BLaER1 treated with 17β-estradiol and CSF1 and Interleukin-3, amounts not matched to agents 10 nM and 100 nM (cell line): Measurements from ENCODE around the gene HHLA2.

Source experiments
- H3K27ac ChIP-seq, 11 experiments: shearing (Covaris generic); formaldehyde crosslinking; 2 replicates each; pipeline ENCODE4 v1.8.1; 2022
- H3K27me3 ChIP-seq, 11 experiments: shearing (Covaris generic); formaldehyde crosslinking; 2 replicates each; pipeline ENCODE4 v1.8.1; 2022
- H3K36me3 ChIP-seq, 11 experiments: shearing (Covaris generic); formaldehyde crosslinking; 2 replicates each; pipeline ENCODE4 v1.8.1; 2022
- H3K4me1 ChIP-seq, 10 experiments: shearing (Covaris generic); formaldehyde crosslinking; 2 replicates each; pipeline ENCODE4 v1.8.1; 2022
- H3K4me2 ChIP-seq, 11 experiments: shearing (Covaris generic); formaldehyde crosslinking; 2 replicates each; pipeline ENCODE4 v1.8.1; 2022
- H3K4me3 ChIP-seq, 10 experiments: shearing (Covaris generic); formaldehyde crosslinking; 2 replicates each; pipeline ENCODE4 v1.8.1; 2022
- H3K9ac ChIP-seq, 11 experiments: shearing (Covaris generic); formaldehyde crosslinking; 2 replicates each; pipeline ENCODE4 v1.8.1; 2022
- H3K9me3 ChIP-seq, 11 experiments: shearing (Covaris generic); formaldehyde crosslinking; replicated peaks in 1 of 11; 2 replicates each; pipeline ENCODE4 v1.8.1; 2022
- H4K20me1 ChIP-seq, 11 experiments: shearing (Covaris generic); formaldehyde crosslinking; 2 replicates each; pipeline ENCODE4 v1.8.1; 2022
- Cebpa-rat ChIP-seq, 11 experiments: shearing (Covaris generic); IDR thresholded peaks; 2 replicates each; pipeline ENCODE4 v1.8.1; 2022

The HHLA2 gene

DNA sequence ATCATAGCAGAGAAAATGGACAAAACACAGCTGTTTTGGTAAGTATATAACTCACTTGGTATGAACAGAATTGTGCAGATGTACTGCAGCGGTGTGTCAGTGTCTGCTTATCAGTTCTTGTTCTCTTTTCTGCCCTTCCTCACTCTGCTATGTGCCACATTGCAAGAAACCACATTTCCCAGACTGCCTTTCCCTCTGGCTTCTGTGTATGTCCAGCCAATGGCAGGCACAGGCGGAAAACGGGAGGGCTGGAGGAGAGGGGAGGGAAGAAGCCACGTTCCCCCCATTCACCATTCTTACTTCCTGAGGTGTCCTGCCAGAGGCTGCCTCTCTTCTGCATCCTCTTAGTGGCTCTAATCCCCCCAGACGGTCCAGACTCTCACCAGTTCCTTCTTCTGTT is 15.4 kb downstream of the HHLA2 start:
- Histone ChIP-seq H3K9ac (no peak overlapping the region; a peak in 1 of 22 replicates), H3K36me3 (no peaks in the 10 kb centered on the region), H3K9me3 (peaks cover 6 to 13% (median 10%) of the 10 kb centered on the region in 11 experiments; a peak in 18 of 22 replicates), H3K27ac (no peak overlapping the region), H4K20me1 (no peaks in the 10 kb centered on the region), H3K27me3 (no peaks in the 10 kb centered on the region), H3K4me2 (peak overlapping the region in 5 of 11 experiments; percentile 6 to 70 (median 34); a peak in 7 of 22 replicates), H3K4me1 (peaks cover 0 to 10% (median 2%) of the 10 kb centered on the region in 10 experiments; a peak in 4 of 20 replicates), H3K4me3 (no peak overlapping the region)
- no peak for TF ChIP-seq Cebpa-rat (IDR thresholded peaks at IDR 0.05)

DNA sequence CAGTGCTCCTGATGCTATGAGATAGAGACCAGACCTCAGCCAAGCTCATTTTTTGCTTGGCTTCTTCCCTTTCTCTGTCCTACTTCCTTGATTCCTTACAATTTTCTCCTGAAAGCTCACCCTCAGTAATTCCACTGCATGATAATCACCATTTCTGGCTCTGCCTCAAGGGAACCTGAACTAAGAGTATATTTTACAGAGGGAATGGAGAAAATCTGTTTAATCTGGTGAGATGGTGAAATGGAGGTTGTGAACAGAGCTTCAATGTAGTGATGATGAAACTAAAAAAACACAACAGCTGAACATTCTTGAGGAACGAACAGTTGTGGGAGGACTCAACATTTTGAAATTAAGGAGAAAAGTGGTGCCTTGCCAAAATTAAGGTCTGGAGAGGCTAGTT is 16.3 kb downstream of the HHLA2 start:
- H3K9me3 ChIP-seq = peaks cover 6 to 13% (median 10%) of the 10 kb centered on the region in 11 experiments; a peak in 18 of 22 replicates
- no peaks in the 10 kb centered on the region for H3K27me3 ChIP-seq
- no peak overlapping the region for H3K4me3 ChIP-seq
- TF ChIP-seq Cebpa-rat (IDR thresholded peaks at IDR 0.05) = no peak
- H3K9ac ChIP-seq = no peak overlapping the region
- peaks cover 0 to 10% (median 2%) of the 10 kb centered on the region in 10 experiments; a peak in 4 of 20 replicates for H3K4me1 ChIP-seq
- no peak overlapping the region for H3K27ac ChIP-seq
- H4K20me1 ChIP-seq = no peaks in the 10 kb centered on the region
- no peaks in the 10 kb centered on the region for H3K36me3 ChIP-seq
- no peak overlapping the region for H3K4me2 ChIP-seq

GRCh38 chr3:108315767-108316301 is 19.5 kb downstream of the HHLA2 start:
- no peak overlapping the region for H3K9ac ChIP-seq
- no peak overlapping the region for H3K4me3 ChIP-seq
- no peaks in the 10 kb centered on the region for H4K20me1 ChIP-seq
- no peak overlapping the region for H3K4me2 ChIP-seq
- no peaks in the 10 kb centered on the region for H3K27me3 ChIP-seq
- H3K9me3 ChIP-seq = no peaks in the 10 kb centered on the region
- no peaks in the 10 kb centered on the region for H3K36me3 ChIP-seq
- H3K27ac ChIP-seq = no peak overlapping the region
- TF ChIP-seq Cebpa-rat (IDR thresholded peaks at IDR 0.05) = no peak
- H3K4me1 ChIP-seq = peaks cover 0 to 10% (median 2%) of the 10 kb centered on the region in 10 experiments; a peak in 4 of 20 replicates

GRCh38 chr3:108319428-108320082 is 23.2 kb downstream of the HHLA2 start:
- no peaks in the 10 kb centered on the region for H3K27me3 ChIP-seq
- no peaks in the 10 kb centered on the region for H3K4me1 ChIP-seq
- H3K9ac ChIP-seq = no peak overlapping the region
- H3K27ac ChIP-seq = no peak overlapping the region
- H3K36me3 ChIP-seq = no peaks in the 10 kb centered on the region
- TF ChIP-seq Cebpa-rat (IDR thresholded peaks at IDR 0.05) = no peak
- H3K4me3 ChIP-seq = no peak overlapping the region
- H3K9me3 ChIP-seq = no peaks in the 10 kb centered on the region
- H3K4me2 ChIP-seq = no peak overlapping the region
- H4K20me1 ChIP-seq = no peaks in the 10 kb centered on the region

- H3K36me3 ChIP-seq = no peaks in the 10 kb centered on the region
- no peak overlapping the region for H3K9ac ChIP-seq
- H3K4me3 ChIP-seq = no peak overlapping the region
- H3K4me1 ChIP-seq = no peaks in the 10 kb centered on the region
- H3K27me3 ChIP-seq = no peaks in the 10 kb centered on the region
- peaks cover 0 to 5% (median 0%) of the 10 kb centered on the region in 11 experiments; a peak in 2 of 22 replicates for H3K9me3 ChIP-seq
- no peak for TF ChIP-seq Cebpa-rat (IDR thresholded peaks at IDR 0.05)
- no peak overlapping the region for H3K4me2 ChIP-seq
- H3K27ac ChIP-seq = no peak overlapping the region
- H4K20me1 ChIP-seq = no peaks in the 10 kb centered on the region
Measured at GRCh38 chr3:108320746-108321350, 24.5 kb downstream of the HHLA2 start.

GRCh38 chr3:108322352-108322751 is 26.0 kb downstream of the HHLA2 start:
- Histone ChIP-seq H3K4me1 (no peaks in the 10 kb centered on the region), H3K36me3 (no peaks in the 10 kb centered on the region), H3K27me3 (no peaks in the 10 kb centered on the region), H4K20me1 (no peaks in the 10 kb centered on the region), H3K4me2 (no peak overlapping the region), H3K9ac (no peak overlapping the region), H3K27ac (no peak overlapping the region), H3K9me3 (peaks cover 0 to 17% (median 8%) of the 10 kb centered on the region in 11 experiments; a peak in 10 of 22 replicates), H3K4me3 (no peak overlapping the region)
- TF ChIP-seq Cebpa-rat (IDR thresholded peaks at IDR 0.05) = no peak

GRCh38 chr3:108324177-108324576 is 27.8 kb downstream of the HHLA2 start:
- Histone ChIP-seq H3K4me2 (no peak overlapping the region), H3K9me3 (peaks cover 0 to 18% (median 8%) of the 10 kb centered on the region in 11 experiments; a peak in 10 of 22 replicates), H3K27me3 (no peaks in the 10 kb centered on the region), H3K36me3 (no peaks in the 10 kb centered on the region), H3K4me3 (no peak overlapping the region), H3K9ac (no peak overlapping the region), H3K4me1 (0 out of 20 replicates have a peak, but pooled peaks cover 0 to 3% (median 0%) of the 10 kb centered on the region in 10 experiments), H4K20me1 (no peaks in the 10 kb centered on the region), H3K27ac (no peak overlapping the region)
- TF ChIP-seq Cebpa-rat (IDR thresholded peaks at IDR 0.05) = no peak

DNA sequence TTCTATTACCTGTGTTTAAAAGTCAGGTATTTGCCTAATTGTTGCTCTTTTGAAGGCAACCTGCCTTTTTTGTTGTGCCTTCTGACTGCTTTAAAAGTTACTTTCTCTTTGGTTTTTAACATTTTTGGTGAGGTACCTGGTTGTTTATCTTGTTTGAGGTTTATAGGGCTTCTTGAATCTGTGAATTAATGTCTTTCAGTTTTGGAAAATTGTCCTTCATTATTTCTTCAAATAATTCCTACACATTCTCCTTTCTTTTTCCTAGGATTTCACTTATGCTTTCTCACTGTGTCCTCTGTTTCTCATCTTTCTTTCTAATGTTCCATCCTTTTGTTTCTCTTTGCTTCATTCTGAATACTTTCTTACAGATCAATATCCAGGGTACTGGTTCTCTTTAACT is 30.8 kb downstream of the HHLA2 start:
- no peak overlapping the region for H3K9ac ChIP-seq
- no peaks in the 10 kb centered on the region for H3K36me3 ChIP-seq
- H3K27me3 ChIP-seq = no peaks in the 10 kb centered on the region
- H3K9me3 ChIP-seq = peaks cover 0 to 18% (median 8%) of the 10 kb centered on the region in 11 experiments; a peak in 10 of 22 replicates
- TF ChIP-seq Cebpa-rat (IDR thresholded peaks at IDR 0.05) = no peak
- H3K27ac ChIP-seq = no peak overlapping the region
- H3K4me1 ChIP-seq = 0 out of 20 replicates have a peak, but pooled peaks cover 0 to 5% (median 0%) of the 10 kb centered on the region in 10 experiments
- no peak overlapping the region for H3K4me2 ChIP-seq
- no peaks in the 10 kb centered on the region for H4K20me1 ChIP-seq
- no peak overlapping the region for H3K4me3 ChIP-seq

GRCh38 chr3:108328821-108329486 is 32.6 kb downstream of the HHLA2 start:
- no peaks in the 10 kb centered on the region for H4K20me1 ChIP-seq
- H3K36me3 ChIP-seq = no peaks in the 10 kb centered on the region
- 0 out of 20 replicates have a peak, but pooled peaks cover 0 to 5% (median 0%) of the 10 kb centered on the region in 10 experiments for H3K4me1 ChIP-seq
- no peak overlapping the region for H3K27ac ChIP-seq
- no peak for TF ChIP-seq Cebpa-rat (IDR thresholded peaks at IDR 0.05)
- H3K9me3 ChIP-seq = peaks cover 0 to 18% (median 8%) of the 10 kb centered on the region in 11 experiments; a peak in 10 of 22 replicates
- no peak overlapping the region for H3K9ac ChIP-seq
- no peak overlapping the region for H3K4me3 ChIP-seq
- H3K4me2 ChIP-seq = peak overlapping the region in 2 of 11 experiments; percentile 10 to 25; a peak in 1 of 22 replicates
- no peaks in the 10 kb centered on the region for H3K27me3 ChIP-seq
